Hepatocyte (in vitro differentiated cells): ENCODE measurements around the gene TEX38. TPM values are rescaled to one million over a fixed set of nuclear protein-coding genes. Genes with fewer than 3 reads are reported as not detected.

ENCODE experiments used
- DNase-seq: peaks from one replicate; pipeline ENCODE4 v3.0.0-alpha.2; 2016; ENCODE audit warnings: low spot score
- H2AFZ ChIP-seq: fragments of 200-600 bp; sonication (generic); 2 replicates; pipeline ENCODE4 v1.6.0; 2016; ENCODE audit warnings: antibody characterized with exemption, mild to moderate bottlenecking
- H3K27ac ChIP-seq: fragments of 200-600 bp; sonication (generic); 2 replicates; pipeline ENCODE4 v1.5.1; 2016; ENCODE audit warnings: mild to moderate bottlenecking
- H3K27me3 ChIP-seq: fragments of 200-600 bp; sonication (generic); 2 replicates; pipeline ENCODE4 v1.6.1; 2016
- H3K36me3 ChIP-seq: fragments of 200-600 bp; sonication (generic); replicated peaks from 2 replicates; pipeline ENCODE4 v1.5.1; 2016; ENCODE audit warnings: low read depth; ENCODE audit not compliant: insufficient read depth
- H3K4me1 ChIP-seq: fragments of 200-600 bp; sonication (generic); 2 replicates; pipeline ENCODE4 v1.5.1; 2016; ENCODE audit warnings: mild to moderate bottlenecking, moderate library complexity; ENCODE audit not compliant: insufficient read depth
- H3K4me2 ChIP-seq: fragments of 200-600 bp; sonication (generic); 2 replicates; pipeline ENCODE4 v1.6.0; 2016
- H3K4me3 ChIP-seq: fragments of 200-600 bp; sonication (generic); 2 replicates; pipeline ENCODE4 v1.5.1; 2016; ENCODE audit warnings: mild to moderate bottlenecking
- H3K79me2 ChIP-seq: fragments of 200-600 bp; sonication (generic); 2 replicates; pipeline ENCODE4 v1.6.0; 2017; ENCODE audit warnings: mild to moderate bottlenecking
- H3K9me2 ChIP-seq: fragments of 200-600 bp; sonication (generic); replicated peaks from 2 replicates; pipeline ENCODE4 v1.6.0; 2017; ENCODE audit warnings: mild to moderate bottlenecking; ENCODE audit not compliant: insufficient read depth
- H3K9me3 ChIP-seq: fragments of 200-600 bp; sonication (generic); 2 replicates; pipeline ENCODE4 v1.5.1; 2016; ENCODE audit warnings: low read depth, mild to moderate bottlenecking
- H4K20me1 ChIP-seq: fragments of 200-600 bp; sonication (generic); 2 replicates; pipeline ENCODE4 v1.6.0; 2016; ENCODE audit warnings: mild to moderate bottlenecking; ENCODE audit not compliant: insufficient read depth, poor library complexity, severe bottlenecking
- CTCF ChIP-seq: fragments of 200-600 bp; sonication (generic); IDR thresholded peaks from 2 replicates; pipeline ENCODE4 v1.5.1; 2016; ENCODE audit warnings: antibody characterized with exemption, mild to moderate bottlenecking; ENCODE audit not compliant: poor library complexity
- EZH2 ChIP-seq: fragments of 200-600 bp; sonication (generic); IDR thresholded peaks from 2 replicates; pipeline ENCODE4 v1.6.1; 2016; ENCODE audit warnings: antibody characterized with exemption, mild to moderate bottlenecking, borderline replicate concordance
- EZH2phosphoT487 ChIP-seq: fragments of 200-600 bp; sonication (generic); IDR thresholded peaks from one replicate; pipeline ENCODE4 v1.6.1; 2018; ENCODE audit warnings: antibody characterized with exemption, mild to moderate bottlenecking, low read depth, moderate library complexity; ENCODE audit not compliant: unreplicated experiment, severe bottlenecking
- WGBS: methylation state at CpG from one replicate; pipeline ENCODE4 v1.1.6; 2016; ENCODE audit warnings: low lambda C conversion rate; ENCODE audit errors: missing lambda C conversion rate; 5-methylcytosine and 5-hydroxymethylcytosine counted together
- polyA plus RNA-seq: library from polyadenylated mRNA; unstranded; fragments of >200 nt; fragmentation: Nextera tagmentation; extraction: Ambion mirVana; gene quantifications from 2 replicates; pipeline ENCODE4 v1.2.1, GENCODE V29; 2016
- total RNA-seq: library from RNA; depleted of rRNA; stranded (reverse); fragments of >200 nt; gene quantifications from 2 replicates; pipeline ENCODE4 v1.2.3, GENCODE V29; 2014

The TEX38 gene
- total and polyA plus RNA-seq, 2 experiments from 2014 or later, result 0.27 TPM; not detected in 1

GRCh38 chr1:46703927-46704641 is 32.4 kb downstream of the TEX38 start:
- H3K79me2 ChIP-seq, result peaks cover 13% of the 10 kb centered on the region
- TF ChIP-seq CTCF (no peak), EZH2 (no peak), EZH2phosphoT487 (no peak)
- no peak overlapping the region for H2AFZ ChIP-seq
- H3K4me2 ChIP-seq, result no peak overlapping the region
- H3K4me3 ChIP-seq, result no peak overlapping the region
- no peaks in the 10 kb centered on the region for H3K27me3 ChIP-seq
- H4K20me1 ChIP-seq, result peaks cover 3% of the 10 kb centered on the region
- H3K9me3 ChIP-seq, result no peaks in the 10 kb centered on the region
- 69% methylated on average over 3 of the region's 3 CpGs for WGBS
- no peaks in the 10 kb centered on the region for H3K36me3 ChIP-seq
- DNase-seq, result no peak
- H3K4me1 ChIP-seq, result no peaks in the 10 kb centered on the region
- no peaks in the 10 kb centered on the region for H3K9me2 ChIP-seq
- H3K27ac ChIP-seq, result no peak overlapping the region

- Histone ChIP-seq H3K27ac (no peak overlapping the region), H4K20me1 (peaks cover 3% of the 10 kb centered on the region), H3K36me3 (no peaks in the 10 kb centered on the region), H3K79me2 (peaks cover 13% of the 10 kb centered on the region), H2AFZ (no peak overlapping the region), H3K4me2 (no peak overlapping the region), H3K4me1 (no peaks in the 10 kb centered on the region), H3K4me3 (no peak overlapping the region), H3K9me2 (no peaks in the 10 kb centered on the region), H3K27me3 (no peaks in the 10 kb centered on the region), H3K9me3 (no peaks in the 10 kb centered on the region)
- WGBS, result 94% methylated on average over 9 of the region's 9 CpGs
- TF ChIP-seq EZH2phosphoT487, result no peak
- no peak for TF ChIP-seq CTCF
- no peak for TF ChIP-seq EZH2
- DNase-seq, result no peak
These were observed 33.8 kb downstream of the TEX38 start for GRCh38 chr1:46705408-46705807.

- Histone ChIP-seq H3K36me3 (no peaks in the 10 kb centered on the region), H3K4me1 (no peaks in the 10 kb centered on the region), H3K27ac (no peak overlapping the region), H3K9me2 (no peaks in the 10 kb centered on the region), H3K4me2 (no peak overlapping the region), H3K27me3 (no peaks in the 10 kb centered on the region), H3K79me2 (peaks cover 15% of the 10 kb centered on the region), H2AFZ (no peak overlapping the region), H4K20me1 (peaks cover 3% of the 10 kb centered on the region), H3K9me3 (no peaks in the 10 kb centered on the region), H3K4me3 (no peak overlapping the region)
- WGBS, result 92% methylated on average over 1 of the region's 1 CpG
- no peak for TF ChIP-seq EZH2phosphoT487
- TF ChIP-seq CTCF, result no peak
- TF ChIP-seq EZH2, result no peak
- no peak for DNase-seq
These were observed 36.5 kb downstream of the TEX38 start for GRCh38 chr1:46708121-46708520.
